SK-N-SH treated with all-trans-retinoic acid at 6 μM for 48 hours (cell line): ENCODE data around the gene NPTXR.

Source experiments
- ARNTL ChIP-seq: fragments of 450-650 bp; formaldehyde crosslinking; IDR thresholded peaks from 2 replicates; pipeline ENCODE4 v1.5.0; 2020; ENCODE audit warnings: low read depth, mild to moderate bottlenecking, moderate library complexity, borderline replicate concordance
- CREB5 ChIP-seq: fragments of 250-450 bp; sonication (Bioruptor Pico); IDR thresholded peaks from 2 replicates; pipeline ENCODE4 v1.5.1; 2020; ENCODE audit warnings: low read depth, mild to moderate bottlenecking, moderate library complexity
- CSDC2 ChIP-seq: fragments of 250-450 bp; sonication (Bioruptor Pico); IDR thresholded peaks from 2 replicates; pipeline ENCODE4 v1.5.0; 2020; ENCODE audit warnings: mild to moderate bottlenecking, moderate library complexity
- GLIS3 ChIP-seq: fragments of 250-450 bp; sonication (Bioruptor Pico); IDR thresholded peaks from 2 replicates; pipeline ENCODE4 v1.5.0; 2020; ENCODE audit warnings: mild to moderate bottlenecking, moderate library complexity
- PPARA ChIP-seq: fragments of 250-450 bp; sonication (Bioruptor Pico); IDR thresholded peaks from 2 replicates; pipeline ENCODE4 v1.5.0; 2020; ENCODE audit warnings: mild to moderate bottlenecking, borderline replicate concordance
- RARB ChIP-seq: fragments of 250-450 bp; sonication (Bioruptor Pico); IDR thresholded peaks from 2 replicates; pipeline ENCODE4 v1.8.0; 2021; ENCODE audit warnings: mild to moderate bottlenecking, moderate library complexity
- SNAI2 ChIP-seq: fragments of 250-450 bp; sonication (Bioruptor Pico); IDR thresholded peaks from 2 replicates; pipeline ENCODE4 v1.5.0; 2020; ENCODE audit warnings: mild to moderate bottlenecking, moderate library complexity
- TOX ChIP-seq: fragments of 250-450 bp; sonication (Bioruptor Pico); IDR thresholded peaks from 2 replicates; pipeline ENCODE4 v1.8.0; 2021; ENCODE audit warnings: mild to moderate bottlenecking, moderate library complexity, borderline replicate concordance
- ZFP3 ChIP-seq: fragments of 250-450 bp; sonication (Bioruptor Pico); IDR thresholded peaks from 2 replicates; pipeline ENCODE4 v1.5.0; 2020; ENCODE audit warnings: mild to moderate bottlenecking, moderate library complexity
- ZNF8 ChIP-seq: fragments of 450-650 bp; formaldehyde crosslinking; IDR thresholded peaks from 2 replicates; pipeline ENCODE4 v1.5.0; 2020; ENCODE audit warnings: mild to moderate bottlenecking, moderate library complexity
- TF ChIP-seq, protein P1 (sequence below): fragments of 250-450 bp; sonication (Bioruptor Pico); IDR thresholded peaks from 2 replicates; pipeline ENCODE4 v1.8.0; 2020; ENCODE audit warnings: mild to moderate bottlenecking, moderate library complexity, borderline replicate concordance

DNA sequence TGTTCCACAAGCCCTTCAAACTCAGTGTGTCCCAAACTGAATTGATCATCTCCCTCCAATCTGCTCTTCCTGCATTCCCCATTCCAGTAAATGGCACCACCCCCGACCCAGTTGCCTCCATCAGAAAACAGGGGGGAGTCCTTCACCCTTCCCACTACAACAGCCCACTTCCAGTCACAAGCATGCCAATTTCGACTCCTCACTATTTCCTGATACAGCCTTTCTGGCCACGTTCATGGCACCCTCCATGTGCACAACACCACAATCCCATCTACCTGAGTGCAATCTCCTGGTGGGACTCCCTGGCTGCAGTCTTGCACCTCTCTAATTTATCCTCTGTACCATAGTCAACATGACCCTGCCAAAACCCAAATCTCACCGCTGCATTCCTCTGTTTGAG, 48.3 kb downstream of the NPTXR start:
- TF ChIP-seq ARNTL (no peak), RARB (CRISPR knock-in tag) (no peak), CSDC2 (no peak), CREB5 (CRISPR knock-in tag) (no peak), SNAI2 (CRISPR knock-in tag) (no peak), PPARA (CRISPR knock-in tag) (no peak), GLIS3 (no peak), TOX (CRISPR knock-in tag) (no peak), ZNF8 (no peak), ZFP3 (CRISPR knock-in tag) (no peak)
- TF ChIP-seq, protein P1, sequence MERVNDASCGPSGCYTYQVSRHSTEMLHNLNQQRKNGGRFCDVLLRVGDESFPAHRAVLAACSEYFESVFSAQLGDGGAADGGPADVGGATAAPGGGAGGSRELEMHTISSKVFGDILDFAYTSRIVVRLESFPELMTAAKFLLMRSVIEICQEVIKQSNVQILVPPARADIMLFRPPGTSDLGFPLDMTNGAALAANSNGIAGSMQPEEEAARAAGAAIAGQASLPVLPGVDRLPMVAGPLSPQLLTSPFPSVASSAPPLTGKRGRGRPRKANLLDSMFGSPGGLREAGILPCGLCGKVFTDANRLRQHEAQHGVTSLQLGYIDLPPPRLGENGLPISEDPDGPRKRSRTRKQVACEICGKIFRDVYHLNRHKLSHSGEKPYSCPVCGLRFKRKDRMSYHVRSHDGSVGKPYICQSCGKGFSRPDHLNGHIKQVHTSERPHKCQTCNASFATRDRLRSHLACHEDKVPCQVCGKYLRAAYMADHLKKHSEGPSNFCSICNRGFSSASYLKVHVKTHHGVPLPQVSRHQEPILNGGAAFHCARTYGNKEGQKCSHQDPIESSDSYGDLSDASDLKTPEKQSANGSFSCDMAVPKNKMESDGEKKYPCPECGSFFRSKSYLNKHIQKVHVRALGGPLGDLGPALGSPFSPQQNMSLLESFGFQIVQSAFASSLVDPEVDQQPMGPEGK, result no peak
